Subcutaneous adipose tissue (tissue), 4 donors: ENCODE data around the gene OR9A4. TPM values are rescaled to one million over a fixed set of nuclear protein-coding genes. Genes with fewer than 3 reads are reported as not detected.

ENCODE experiments used
- total RNA-seq, 4 donors: library from RNA; depleted of rRNA; stranded (reverse); fragments of >200 nt; gene quantifications; one replicate each; pipeline ENCODE4 v1.1.0, GENCODE V29; 2016
- TF ChIP-seq, protein P1 (sequence below): fragments of 450-650 bp; IDR thresholded peaks from one replicate; pipeline ENCODE4 v1.5.1; 2016; ENCODE audit warnings: low read depth, mild to moderate bottlenecking, control low read depth, antibody characterized with exemption, moderate library complexity

The OR9A4 gene
- total RNA-seq, 4 donors from 2014 or later: not detected

DNA sequence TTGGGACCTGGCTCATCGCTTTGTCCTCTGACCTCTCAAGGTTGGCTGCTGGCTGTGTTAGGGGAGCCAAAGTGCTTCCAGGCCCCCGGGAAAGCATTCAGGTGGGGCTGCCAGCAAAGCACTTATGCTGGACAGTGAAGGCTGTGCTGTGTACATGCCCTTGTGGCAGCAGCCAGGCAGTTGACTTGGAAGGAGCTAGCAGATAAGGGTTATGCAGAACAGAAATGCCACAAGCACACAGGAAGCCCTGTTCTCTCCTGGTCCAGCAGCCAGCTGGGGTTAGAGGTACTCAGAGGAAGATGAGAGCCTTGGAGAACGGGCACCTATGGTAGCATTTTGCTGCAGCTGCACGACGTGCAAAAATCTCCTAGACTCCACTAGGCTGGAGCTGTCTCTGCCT, 35.2 kb upstream of the OR9A4 start:
- TF ChIP-seq, protein P1, sequence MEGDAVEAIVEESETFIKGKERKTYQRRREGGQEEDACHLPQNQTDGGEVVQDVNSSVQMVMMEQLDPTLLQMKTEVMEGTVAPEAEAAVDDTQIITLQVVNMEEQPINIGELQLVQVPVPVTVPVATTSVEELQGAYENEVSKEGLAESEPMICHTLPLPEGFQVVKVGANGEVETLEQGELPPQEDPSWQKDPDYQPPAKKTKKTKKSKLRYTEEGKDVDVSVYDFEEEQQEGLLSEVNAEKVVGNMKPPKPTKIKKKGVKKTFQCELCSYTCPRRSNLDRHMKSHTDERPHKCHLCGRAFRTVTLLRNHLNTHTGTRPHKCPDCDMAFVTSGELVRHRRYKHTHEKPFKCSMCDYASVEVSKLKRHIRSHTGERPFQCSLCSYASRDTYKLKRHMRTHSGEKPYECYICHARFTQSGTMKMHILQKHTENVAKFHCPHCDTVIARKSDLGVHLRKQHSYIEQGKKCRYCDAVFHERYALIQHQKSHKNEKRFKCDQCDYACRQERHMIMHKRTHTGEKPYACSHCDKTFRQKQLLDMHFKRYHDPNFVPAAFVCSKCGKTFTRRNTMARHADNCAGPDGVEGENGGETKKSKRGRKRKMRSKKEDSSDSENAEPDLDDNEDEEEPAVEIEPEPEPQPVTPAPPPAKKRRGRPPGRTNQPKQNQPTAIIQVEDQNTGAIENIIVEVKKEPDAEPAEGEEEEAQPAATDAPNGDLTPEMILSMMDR: no peak

DNA sequence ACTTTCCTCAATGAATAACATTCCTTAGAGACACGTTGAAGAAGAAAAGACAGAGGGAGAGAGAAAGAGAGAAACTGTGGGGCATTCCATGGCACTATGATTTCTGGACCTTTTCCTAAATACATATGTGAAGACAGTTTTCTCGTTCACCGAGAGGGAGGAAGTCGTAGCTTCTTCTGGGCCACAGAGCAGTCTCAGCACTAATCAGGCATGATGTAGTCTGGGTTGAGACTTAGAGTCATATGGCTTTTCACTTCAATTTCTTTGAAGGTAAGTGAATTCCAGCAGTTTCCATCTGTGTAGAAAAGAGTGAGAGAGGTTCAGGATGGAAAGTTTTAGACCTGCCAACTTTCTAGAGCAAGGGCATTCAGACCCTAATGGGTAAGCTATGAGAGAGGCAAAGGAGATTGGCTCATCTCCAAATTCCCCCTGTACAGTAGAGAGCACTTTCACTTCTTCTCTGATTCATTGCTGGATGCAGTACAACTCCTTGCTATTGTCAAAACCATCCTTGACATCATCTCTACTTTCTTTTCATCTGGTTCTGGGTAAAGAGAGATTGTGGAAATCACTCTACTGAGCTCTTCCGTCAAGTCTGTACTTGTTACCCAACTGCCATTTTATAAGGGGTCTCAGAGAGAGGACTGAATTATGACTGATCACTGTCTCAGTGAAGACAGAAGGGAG, 31.5 kb upstream of the OR9A4 start:
- TF ChIP-seq, protein P1: no peak

DNA sequence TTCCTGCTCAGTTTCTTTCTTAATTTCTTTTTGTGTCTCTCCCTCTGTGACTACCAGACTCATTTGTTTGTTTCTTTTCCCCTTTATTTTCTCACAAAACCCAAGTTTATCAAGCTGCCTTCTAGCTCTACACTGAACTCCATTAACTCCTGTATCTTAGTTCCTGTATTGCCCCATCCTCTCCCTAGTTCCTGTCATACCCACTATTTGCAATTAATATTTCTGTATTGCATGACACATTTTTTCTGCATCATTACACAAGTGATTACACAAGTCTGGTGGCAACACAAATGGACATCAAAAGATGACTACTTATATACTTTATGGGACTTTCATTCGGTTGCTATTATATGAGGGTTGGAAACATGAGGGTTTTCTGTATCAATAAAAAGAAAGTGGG, 26.9 kb upstream of the OR9A4 start:
- TF ChIP-seq, protein P1: no peak

DNA sequence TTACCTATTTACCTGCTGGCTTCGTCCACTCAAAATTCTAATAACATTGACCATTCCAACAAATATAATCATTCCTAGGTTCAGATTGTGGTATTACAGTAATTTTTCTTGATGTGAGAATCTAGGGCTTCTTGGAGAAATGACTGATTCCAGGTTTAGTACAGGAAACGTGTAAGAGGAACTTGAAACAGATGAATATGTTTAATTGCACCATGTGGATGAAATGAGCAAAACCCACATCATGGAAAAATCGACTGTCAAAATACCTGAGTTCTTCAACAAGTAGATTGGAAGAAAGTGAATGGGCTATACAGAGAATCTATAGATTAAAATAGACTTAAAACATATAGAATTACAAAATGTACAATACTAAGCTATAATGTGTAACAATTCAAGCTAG, 24.9 kb upstream of the OR9A4 start:
- TF ChIP-seq, protein P1: no peak

DNA sequence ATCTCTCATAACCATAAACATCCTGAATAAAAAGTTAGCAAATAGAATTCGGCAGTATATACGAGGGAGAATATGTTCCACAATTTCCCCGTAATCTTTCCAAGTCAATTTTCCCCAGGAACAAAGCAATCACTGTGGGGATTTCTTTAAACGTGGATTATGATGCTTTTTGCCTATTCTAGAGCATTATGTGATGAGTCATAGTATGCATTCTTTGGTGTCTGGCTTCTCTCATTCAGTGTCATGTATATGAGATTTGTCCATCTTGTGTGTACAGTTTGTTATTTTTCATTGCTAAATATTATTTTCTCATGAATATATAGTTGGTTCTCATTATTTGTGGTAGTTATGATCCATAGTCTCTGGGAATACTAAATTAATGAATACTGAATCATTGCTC, 9.9 kb upstream of the OR9A4 start:
- TF ChIP-seq, protein P1: no peak

DNA sequence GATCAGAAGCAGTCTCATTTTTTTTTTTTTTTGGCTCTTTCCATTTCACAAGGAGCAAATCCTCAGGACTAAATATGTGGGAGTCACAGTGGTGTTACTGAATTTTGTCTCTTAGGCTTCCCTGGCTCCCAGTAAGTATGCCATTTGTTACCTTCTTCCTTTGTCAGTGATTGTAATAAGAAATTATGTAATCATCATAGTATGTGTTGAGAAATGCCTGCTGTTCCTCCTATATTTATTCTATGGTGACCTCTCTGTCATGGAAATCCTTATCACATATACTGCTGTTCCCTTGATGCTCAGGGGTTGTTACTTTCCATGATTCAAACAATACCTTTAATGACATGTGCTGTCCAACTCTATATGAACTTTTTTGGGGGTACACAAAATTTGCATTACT, 4.8 kb upstream of the OR9A4 start:
- TF ChIP-seq, protein P1: no peak

DNA sequence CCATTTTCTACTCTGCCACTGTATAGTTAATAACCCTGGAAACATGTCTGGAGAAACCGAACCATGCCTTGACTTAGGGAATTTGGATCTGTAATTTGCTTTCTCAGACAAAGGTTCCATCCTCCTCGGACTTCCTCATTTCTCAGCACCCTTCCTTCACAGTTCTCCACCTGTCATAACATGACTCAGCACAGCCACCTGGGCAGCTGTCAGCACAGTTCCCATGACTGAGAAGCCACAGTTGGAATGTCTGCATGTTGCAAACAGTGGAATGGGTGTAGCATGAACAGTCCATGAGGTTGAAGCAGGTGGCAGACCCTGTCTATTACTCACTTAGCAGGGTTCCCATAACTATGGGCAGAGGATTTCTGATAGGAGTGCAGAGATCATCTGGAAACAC, 634 bp upstream of the OR9A4 start:
- TF ChIP-seq, protein P1: no peak
